Loucy (cell line): Measurements from ENCODE around the gene SEPHS1.

Experiments
- CTCF ChIP-seq: fragments of 200-600 bp; sonication (generic); conservative IDR thresholded peaks from 2 replicates; pipeline ENCODE4 v1.5.1; 2014; ENCODE audit warnings: mild to moderate bottlenecking, antibody characterized with exemption, low read length
- EZH2phosphoT487 ChIP-seq: fragments of 200-600 bp; IDR thresholded peaks from 2 replicates; pipeline ENCODE4 v1.6.1; 2018; ENCODE audit warnings: antibody characterized with exemption, mild to moderate bottlenecking, moderate library complexity, borderline replicate concordance

GRCh38 chr10:13335881-13336280, 12.2 kb downstream of the SEPHS1 start:
- no peak for TF ChIP-seq CTCF
- TF ChIP-seq EZH2phosphoT487 = no peak
